ENCODE data around the gene LRP1B.

DNA sequence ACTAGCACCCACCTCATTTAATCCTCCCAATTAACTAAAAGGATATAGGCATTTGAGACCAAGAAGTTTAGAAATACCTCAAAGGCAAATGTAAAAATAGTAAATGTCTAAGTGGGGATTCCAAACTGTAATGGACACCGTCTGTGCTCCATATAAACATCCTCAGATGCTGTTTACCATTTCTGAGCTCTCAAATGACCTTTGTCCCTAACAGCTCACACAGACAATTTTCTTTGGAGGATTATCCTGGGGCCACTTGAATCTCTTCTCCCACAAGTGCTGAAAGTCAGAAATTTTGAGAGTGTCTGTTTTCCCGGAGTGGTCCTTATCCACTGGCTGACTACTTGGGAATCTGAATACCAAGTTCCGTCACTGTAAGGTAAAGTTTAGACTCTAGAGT lies 1418.9 kb downstream of the LRP1B start:
- TF ChIP-seq, protein P1, sequence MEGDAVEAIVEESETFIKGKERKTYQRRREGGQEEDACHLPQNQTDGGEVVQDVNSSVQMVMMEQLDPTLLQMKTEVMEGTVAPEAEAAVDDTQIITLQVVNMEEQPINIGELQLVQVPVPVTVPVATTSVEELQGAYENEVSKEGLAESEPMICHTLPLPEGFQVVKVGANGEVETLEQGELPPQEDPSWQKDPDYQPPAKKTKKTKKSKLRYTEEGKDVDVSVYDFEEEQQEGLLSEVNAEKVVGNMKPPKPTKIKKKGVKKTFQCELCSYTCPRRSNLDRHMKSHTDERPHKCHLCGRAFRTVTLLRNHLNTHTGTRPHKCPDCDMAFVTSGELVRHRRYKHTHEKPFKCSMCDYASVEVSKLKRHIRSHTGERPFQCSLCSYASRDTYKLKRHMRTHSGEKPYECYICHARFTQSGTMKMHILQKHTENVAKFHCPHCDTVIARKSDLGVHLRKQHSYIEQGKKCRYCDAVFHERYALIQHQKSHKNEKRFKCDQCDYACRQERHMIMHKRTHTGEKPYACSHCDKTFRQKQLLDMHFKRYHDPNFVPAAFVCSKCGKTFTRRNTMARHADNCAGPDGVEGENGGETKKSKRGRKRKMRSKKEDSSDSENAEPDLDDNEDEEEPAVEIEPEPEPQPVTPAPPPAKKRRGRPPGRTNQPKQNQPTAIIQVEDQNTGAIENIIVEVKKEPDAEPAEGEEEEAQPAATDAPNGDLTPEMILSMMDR (IDR thresholded peaks at IDR 0.05 in 4 of 5, conservative IDR thresholded peaks at IDR 0.05 in 1 of 5), result no peak
- TF ChIP-seq POLR2A (IDR thresholded peaks at IDR 0.05), result no peak
